HEK293 (cell line): Measurements from ENCODE around the gene MED13L.

Experiments used
- CTCF ChIA-PET: fragments of 350-600 bp; formaldehyde crosslinking; extraction: SDS; loops from one replicate; lab custom pipeline; 2021; ENCODE audit warnings: antibody characterized with exemption; lab: Yijun Ruan, JAX
- POLR2A ChIA-PET: fragments of 300-600 bp; formaldehyde crosslinking; extraction: SDS; loops from one replicate; lab custom pipeline; 2020; ENCODE audit warnings: antibody characterized with exemption, inconsistent platforms; lab: Yijun Ruan, JAX
- H3K27ac ChIP-seq: fragments of 200-500 bp; sonication (Bioruptor generic); 2 replicates; pipeline ENCODE4 v1.5.1; 2014; ENCODE audit warnings: low read depth, low read length, control low read depth, inconsistent platforms; ENCODE audit errors: extremely low read depth
- H3K36me3 ChIP-seq, 2 experiments: fragments of 200-500 bp in 1 of 2; sonication (Bioruptor generic) in 1 of 2; 1 replicate in 1 of 2; 2 replicates in 1 of 2; pipeline ENCODE4 v1.5.1; 2014 to 2017; ENCODE audit warnings: inconsistent platforms in 2 of 2, low read length in 2 of 2; ENCODE audit not compliant: control insufficient read depth in 2 of 2, insufficient read depth in 1 of 2
- H3K4me1 ChIP-seq: fragments of 200-500 bp; sonication (Bioruptor generic); 2 replicates; pipeline ENCODE4 v1.5.1; 2014; ENCODE audit warnings: mild to moderate bottlenecking, low read length, inconsistent platforms; ENCODE audit not compliant: control insufficient read depth, insufficient read depth
- H3K4me3 ChIP-seq: 2 replicates; pipeline ENCODE4 v1.5.1; 2011; ENCODE audit warnings: low read depth, mild to moderate bottlenecking, control low read depth, low read length, moderate library complexity
- H3K9me3 ChIP-seq: fragments of 200-500 bp; sonication (Bioruptor generic); 2 replicates; pipeline ENCODE4 v1.5.1; 2014; ENCODE audit warnings: low read depth, low read length, inconsistent platforms; ENCODE audit not compliant: control insufficient read depth, insufficient read depth
- ATF2 ChIP-seq: fragments of 450-650 bp; formaldehyde crosslinking; IDR thresholded peaks from 2 replicates; pipeline ENCODE4 v1.5.1; 2016; ENCODE audit warnings: missing biosample characterization, missing genetic modification characterization, low read depth
- BCL11A ChIP-seq: fragments of 450-650 bp; formaldehyde crosslinking; IDR thresholded peaks from 2 replicates; pipeline ENCODE4 v1.5.1; 2016; ENCODE audit warnings: low read depth, missing biosample characterization, missing genetic modification characterization
- FEZF1 ChIP-seq: fragments of 450-650 bp; formaldehyde crosslinking; IDR thresholded peaks from 2 replicates; pipeline ENCODE4 v1.5.1; 2016; ENCODE audit warnings: missing biosample characterization, missing genetic modification characterization
- MZF1 ChIP-seq: fragments of 450-650 bp; formaldehyde crosslinking; IDR thresholded peaks from 2 replicates; pipeline ENCODE4 v1.5.1; 2017; ENCODE audit warnings: missing biosample characterization, missing genetic modification characterization, borderline replicate concordance
- OVOL3 ChIP-seq: fragments of 450-650 bp; formaldehyde crosslinking; IDR thresholded peaks from 2 replicates; pipeline ENCODE4 v1.5.1; 2016; ENCODE audit warnings: missing biosample characterization, missing genetic modification characterization
- PRDM6 ChIP-seq: fragments of 450-650 bp; formaldehyde crosslinking; IDR thresholded peaks from 2 replicates; pipeline ENCODE4 v1.5.1; 2017; ENCODE audit warnings: missing biosample characterization, missing genetic modification characterization
- TRIM28 ChIP-seq: IDR thresholded peaks from 2 replicates; pipeline ENCODE4 v1.6.1; 2011; ENCODE audit warnings: low read length, control low read depth, borderline replicate concordance
- ZBTB1 ChIP-seq: fragments of 450-650 bp; formaldehyde crosslinking; IDR thresholded peaks from 2 replicates; pipeline ENCODE4 v1.5.1; 2016; ENCODE audit warnings: missing biosample characterization, missing genetic modification characterization
- ZBTB11 ChIP-seq: fragments of 450-650 bp; formaldehyde crosslinking; conservative IDR thresholded peaks from 2 replicates; pipeline ENCODE4 v1.5.1; 2016; ENCODE audit warnings: low read depth, missing biosample characterization, missing genetic modification characterization
- ZBTB48 ChIP-seq: fragments of 450-650 bp; formaldehyde crosslinking; IDR thresholded peaks from 2 replicates; pipeline ENCODE4 v1.5.1; 2016; ENCODE audit warnings: missing biosample characterization, missing genetic modification characterization
- ZFHX2 ChIP-seq: fragments of 450-650 bp; formaldehyde crosslinking; conservative IDR thresholded peaks from 2 replicates; pipeline ENCODE4 v1.5.1; 2016; ENCODE audit warnings: missing biosample characterization, missing genetic modification characterization
- ZFP3 ChIP-seq: fragments of 450-650 bp; formaldehyde crosslinking; IDR thresholded peaks from 2 replicates; pipeline ENCODE4 v1.5.1; 2016; ENCODE audit warnings: low read depth, missing biosample characterization, missing genetic modification characterization
- ZNF214 ChIP-seq: fragments of 450-650 bp; formaldehyde crosslinking; IDR thresholded peaks from 2 replicates; pipeline ENCODE4 v1.5.1; 2017; ENCODE audit warnings: missing biosample characterization, mild to moderate bottlenecking, missing genetic modification characterization, borderline replicate concordance
- ZNF266 ChIP-seq: fragments of 450-650 bp; formaldehyde crosslinking; IDR thresholded peaks from 2 replicates; pipeline ENCODE4 v1.5.1; 2016; ENCODE audit warnings: missing biosample characterization, missing genetic modification characterization, low read depth
- ZNF416 ChIP-seq: fragments of 450-650 bp; formaldehyde crosslinking; IDR thresholded peaks from 2 replicates; pipeline ENCODE4 v1.5.1; 2016; ENCODE audit warnings: missing biosample characterization, missing genetic modification characterization
- ZNF426 ChIP-seq: fragments of 450-650 bp; formaldehyde crosslinking; IDR thresholded peaks from 2 replicates; pipeline ENCODE4 v1.5.1; 2017; ENCODE audit warnings: missing biosample characterization, missing genetic modification characterization, mild to moderate bottlenecking, inconsistent platforms, moderate library complexity
- ZNF558 ChIP-seq: fragments of 450-650 bp; formaldehyde crosslinking; IDR thresholded peaks from 2 replicates; pipeline ENCODE4 v1.5.1; 2016; ENCODE audit warnings: missing biosample characterization, missing genetic modification characterization
- ZNF624 ChIP-seq: fragments of 450-650 bp; formaldehyde crosslinking; IDR thresholded peaks from 2 replicates; pipeline ENCODE4 v1.5.1; 2017; ENCODE audit warnings: missing biosample characterization, missing genetic modification characterization
- ZNF639 ChIP-seq: fragments of 450-650 bp; formaldehyde crosslinking; IDR thresholded peaks from 2 replicates; pipeline ENCODE4 v1.5.1; 2016; ENCODE audit warnings: missing biosample characterization, missing genetic modification characterization

MED13L gene

GRCh38 chr12:116210131-116210530 lies 67.4 kb downstream of the MED13L start:
- CTCF ChIA-PET, result no interaction called here
- Histone ChIP-seq H3K36me3 (no peaks in the 10 kb centered on the region), H3K4me3 (no peak overlapping the region), H3K4me1 (peaks cover 27% of the 10 kb centered on the region), H3K27ac (no peak overlapping the region)
- TF ChIP-seq ZBTB1 (tag by site-specific recombination), result no peak
- TF ChIP-seq MZF1 (tag by site-specific recombination), result no peak
- TF ChIP-seq, all 188 proteins: peak for 0
- POLR2A ChIA-PET, result no interaction called here
- H3K9me3 ChIP-seq, result no peaks in the 10 kb centered on the region

- Histone ChIP-seq H3K4me1 (peaks cover 27% of the 10 kb centered on the region), H3K27ac (no peak overlapping the region), H3K9me3 (no peaks in the 10 kb centered on the region), H3K36me3 (no peaks in the 10 kb centered on the region), H3K4me3 (no peak overlapping the region)
- TF ChIP-seq ZNF214 (tag by site-specific recombination) (no peak), ZBTB48 (no peak), ZNF416 (tag by site-specific recombination) (no peak), ZNF266 (no peak), ZNF639 (tag by site-specific recombination) (no peak), ZNF624 (tag by site-specific recombination) (no peak), BCL11A (no peak), ZNF426 (tag by site-specific recombination) (no peak), OVOL3 (tag by site-specific recombination) (no peak), PRDM6 (tag by site-specific recombination) (no peak), ZBTB11 (no peak), FEZF1 (tag by site-specific recombination) (no peak), TRIM28 (no peak), ZFP3 (no peak), ZNF558 (no peak), ZFHX2 (tag by site-specific recombination) (no peak)
- CTCF ChIA-PET, result no interaction called here
- POLR2A ChIA-PET, result no interaction called here
Measured at GRCh38 chr12:116209503-116209902, 68.0 kb downstream of the MED13L start.

GRCh38 chr12:116207274-116207673 lies 70.2 kb downstream of the MED13L start:
- no peak overlapping the region for H3K27ac ChIP-seq
- H3K36me3 ChIP-seq, result no peaks in the 10 kb centered on the region
- peak; percentile 93 for TF ChIP-seq ATF2 (tag by site-specific recombination)
- no peak for TF ChIP-seq ZNF426 (tag by site-specific recombination)
- TF ChIP-seq, all 188 proteins: peak for 1
- Histone ChIP-seq H3K9me3 (no peaks in the 10 kb centered on the region), H3K4me1 (peaks cover 18% of the 10 kb centered on the region), H3K4me3 (no peak overlapping the region)
- POLR2A ChIA-PET, result no interaction called here
- CTCF ChIA-PET, result no interaction called here
